GM12865 (cell line): ENCODE measurements around the gene SYTL2.

Experiments
- DNase-seq: peaks from one replicate; pipeline ENCODE4 v3.0.0; 2010; ENCODE audit warnings: low read depth
- H3K4me3 ChIP-seq: 2 replicates; pipeline ENCODE4 v1.5.1; 2011; ENCODE audit warnings: mild to moderate bottlenecking, low read depth, low read length, control low read depth
- TF ChIP-seq, protein P1 (sequence below): IDR thresholded peaks from 2 replicates; pipeline ENCODE4 v1.5.1; 2011; ENCODE audit warnings: low read length, control low read depth, low read depth, inconsistent platforms; ENCODE audit not compliant: insufficient read depth; ENCODE audit errors: missing control alignments

The SYTL2 gene

DNA sequence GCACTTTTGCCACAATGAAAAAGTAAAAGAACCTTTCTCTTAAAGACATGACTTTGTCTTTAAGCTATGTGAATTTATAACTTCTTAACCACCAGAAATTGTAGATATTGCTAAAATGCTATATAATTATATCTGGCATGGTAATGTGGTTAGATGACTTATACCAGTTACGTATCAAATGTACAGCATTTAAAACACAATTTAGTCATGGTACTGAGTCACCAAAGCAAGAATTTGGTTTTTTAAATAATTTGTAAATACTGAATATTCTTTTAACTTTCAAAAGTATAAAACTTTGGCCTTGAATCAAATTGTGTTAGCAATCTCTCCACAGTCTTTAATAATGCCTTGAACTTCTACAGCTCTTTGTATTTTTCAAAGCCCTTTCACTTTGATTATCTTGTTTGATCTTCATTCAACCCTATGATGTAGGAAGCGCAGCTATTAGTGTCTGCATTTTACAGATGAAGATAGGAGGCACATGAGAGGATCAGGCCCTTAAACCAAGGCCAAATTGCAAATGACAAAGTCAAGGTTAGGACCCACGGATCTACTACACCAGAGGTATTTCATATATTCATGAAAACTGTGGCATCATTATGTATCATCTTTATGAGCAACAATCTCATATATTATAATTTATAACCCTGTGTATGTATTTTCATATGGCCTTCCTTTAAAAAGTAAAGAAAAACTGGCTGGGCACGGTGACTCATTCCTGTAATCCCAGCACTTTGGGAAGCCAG is 4.4 kb upstream of the SYTL2 start:
- DNase-seq: no peak
- H3K4me3 ChIP-seq: no peak overlapping the region
- TF ChIP-seq, protein P1, sequence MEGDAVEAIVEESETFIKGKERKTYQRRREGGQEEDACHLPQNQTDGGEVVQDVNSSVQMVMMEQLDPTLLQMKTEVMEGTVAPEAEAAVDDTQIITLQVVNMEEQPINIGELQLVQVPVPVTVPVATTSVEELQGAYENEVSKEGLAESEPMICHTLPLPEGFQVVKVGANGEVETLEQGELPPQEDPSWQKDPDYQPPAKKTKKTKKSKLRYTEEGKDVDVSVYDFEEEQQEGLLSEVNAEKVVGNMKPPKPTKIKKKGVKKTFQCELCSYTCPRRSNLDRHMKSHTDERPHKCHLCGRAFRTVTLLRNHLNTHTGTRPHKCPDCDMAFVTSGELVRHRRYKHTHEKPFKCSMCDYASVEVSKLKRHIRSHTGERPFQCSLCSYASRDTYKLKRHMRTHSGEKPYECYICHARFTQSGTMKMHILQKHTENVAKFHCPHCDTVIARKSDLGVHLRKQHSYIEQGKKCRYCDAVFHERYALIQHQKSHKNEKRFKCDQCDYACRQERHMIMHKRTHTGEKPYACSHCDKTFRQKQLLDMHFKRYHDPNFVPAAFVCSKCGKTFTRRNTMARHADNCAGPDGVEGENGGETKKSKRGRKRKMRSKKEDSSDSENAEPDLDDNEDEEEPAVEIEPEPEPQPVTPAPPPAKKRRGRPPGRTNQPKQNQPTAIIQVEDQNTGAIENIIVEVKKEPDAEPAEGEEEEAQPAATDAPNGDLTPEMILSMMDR: no peak

DNA sequence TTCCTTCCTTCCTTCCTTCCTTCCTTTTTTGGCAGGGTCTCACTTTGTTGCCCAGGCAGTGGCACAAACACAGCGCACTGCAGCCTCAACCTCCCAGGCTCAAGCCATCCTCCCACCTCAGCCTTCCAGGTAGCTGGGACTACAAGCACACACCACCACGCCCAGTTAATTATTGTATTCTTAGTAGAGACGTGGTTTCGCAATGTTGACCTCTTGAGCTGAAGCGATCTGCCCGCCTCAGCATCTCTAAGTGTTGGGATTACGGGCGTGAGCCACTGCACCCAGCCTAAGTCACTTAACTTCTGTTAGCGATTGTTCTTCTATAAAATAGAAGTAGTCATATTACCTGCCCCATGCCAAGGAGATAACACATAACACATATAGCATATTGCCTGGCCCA is 2.8 kb upstream of the SYTL2 start:
- no peak for DNase-seq
- TF ChIP-seq, protein P1: no peak
- no peak overlapping the region for H3K4me3 ChIP-seq

DNA sequence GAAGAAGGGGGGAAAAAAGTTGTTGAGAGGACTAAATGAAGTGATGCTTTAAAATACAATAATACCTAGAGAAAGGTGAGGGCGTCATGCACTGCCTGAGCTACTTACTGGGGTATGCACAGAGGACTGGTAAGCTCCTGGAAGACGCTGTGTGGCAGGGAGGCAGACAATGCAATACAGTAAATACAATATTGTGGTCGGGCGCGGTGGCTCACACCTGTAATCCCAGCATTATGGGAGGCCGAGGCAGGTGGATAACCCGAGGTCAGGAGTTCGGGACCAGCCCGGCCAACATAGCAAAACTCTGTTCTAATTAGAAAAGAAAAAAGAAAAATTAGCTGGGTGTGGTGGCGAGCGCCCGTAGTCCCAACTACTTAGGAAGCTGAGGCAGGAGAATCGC is 683 bp upstream of the SYTL2 start:
- H3K4me3 ChIP-seq: no peak overlapping the region
- TF ChIP-seq, protein P1: no peak
- no peak for DNase-seq

DNA sequence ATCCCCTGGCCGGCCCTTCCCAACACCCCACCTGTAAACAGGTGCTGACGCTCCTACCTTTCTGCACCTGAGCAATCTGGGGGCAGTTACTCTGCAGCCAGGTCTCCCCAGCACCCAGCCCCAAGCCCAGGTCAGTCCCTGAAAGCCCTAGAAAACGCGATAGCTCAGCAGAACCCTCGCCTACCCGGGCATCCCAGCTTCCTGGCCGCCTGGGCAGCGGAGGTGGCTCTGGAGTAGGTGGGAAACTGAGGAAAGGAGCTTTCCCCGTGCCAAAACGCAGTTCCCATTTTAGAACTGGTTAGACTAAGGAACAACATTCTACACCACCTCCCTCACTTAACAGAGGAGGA is 445 bp downstream of the SYTL2 start:
- DNase-seq: no peak
- H3K4me3 ChIP-seq: peak overlapping the region; percentile 30
- TF ChIP-seq, protein P1: no peak

DNA sequence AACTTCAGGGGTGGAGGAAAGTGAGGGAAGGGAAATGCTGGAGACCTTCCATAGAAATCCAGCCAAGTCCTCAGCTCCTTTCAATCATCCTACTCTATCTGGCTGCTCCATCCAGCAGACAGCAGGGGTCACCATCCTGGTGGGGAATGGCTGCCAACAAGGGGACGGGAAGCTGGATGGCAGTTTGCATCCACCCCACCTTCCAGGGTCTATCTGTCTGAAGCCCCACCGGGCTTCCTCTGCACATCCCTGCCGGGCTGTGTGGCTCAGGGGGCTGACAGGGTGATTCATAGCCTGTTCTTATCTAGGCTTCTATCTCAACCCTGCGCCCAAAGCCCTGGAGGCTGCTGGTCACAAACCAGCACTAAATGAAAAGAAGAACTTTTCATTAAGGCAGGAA is 1.1 kb downstream of the SYTL2 start:
- TF ChIP-seq, protein P1: no peak
- H3K4me3 ChIP-seq: no peak overlapping the region
- no peak for DNase-seq

DNA sequence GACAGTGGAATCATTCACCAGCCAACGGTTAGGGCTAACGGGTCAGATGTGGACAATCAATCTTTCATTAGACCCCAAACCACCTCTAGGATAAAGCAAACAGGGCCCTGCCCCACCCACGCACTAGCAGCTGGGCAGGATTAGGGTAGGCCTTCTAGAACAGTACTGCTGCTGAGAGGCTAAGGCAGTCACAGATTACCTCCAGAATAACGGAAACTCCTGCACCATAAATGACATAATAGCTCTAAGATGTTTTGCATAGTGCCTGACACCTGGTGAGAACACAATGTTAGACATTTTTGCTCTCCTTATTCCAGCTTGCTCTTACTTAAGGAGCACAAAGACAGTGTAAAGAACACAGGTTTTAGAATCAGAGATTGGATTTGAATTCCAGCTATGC is 1.8 kb downstream of the SYTL2 start:
- TF ChIP-seq, protein P1: no peak
- no peak for DNase-seq
- H3K4me3 ChIP-seq: no peak overlapping the region

DNA sequence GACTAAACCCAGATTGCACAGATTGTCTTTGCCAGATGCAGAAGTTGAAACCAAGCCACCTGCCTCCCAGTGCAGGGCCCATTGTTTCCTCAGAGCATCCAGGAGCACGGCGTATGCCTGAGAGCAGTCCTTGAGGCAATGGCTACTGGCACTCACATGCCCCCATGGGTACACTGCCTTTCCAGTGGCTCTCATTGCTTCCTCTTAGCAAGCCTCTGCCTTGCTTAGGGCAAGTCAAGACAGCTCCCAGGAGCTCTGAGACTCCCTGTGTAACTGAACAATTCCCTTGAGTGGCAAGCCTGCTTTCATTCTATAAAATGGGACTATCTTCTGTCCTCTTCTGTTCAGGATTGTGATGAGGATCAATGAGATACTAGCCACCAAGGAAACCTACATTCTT is 4.1 kb downstream of the SYTL2 start:
- H3K4me3 ChIP-seq: no peak overlapping the region
- TF ChIP-seq, protein P1: no peak
- DNase-seq: no peak
